ENCODE data around the gene ARFGEF3. TPM values are rescaled to one million over a fixed set of nuclear protein-coding genes. Genes with fewer than 3 reads are reported as not detected.

The ARFGEF3 gene
- total RNA-seq, 1 donor from 2014 or later = 0.47 TPM

- no peak overlapping the region for H3K27ac Mint-ChIP-seq
- no peaks in the 10 kb centered on the region for H3K4me1 Mint-ChIP-seq
- H3K9me3 Mint-ChIP-seq = no peaks in the 10 kb centered on the region
- no peak overlapping the region for H3K4me3 Mint-ChIP-seq
- H3K36me3 Mint-ChIP-seq (ENCODE audit: low read depth) = no peaks in the 10 kb centered on the region
- peaks cover 35% of the 10 kb centered on the region for H3K27me3 Mint-ChIP-seq
- intact Hi-C loops (cut with micrococcal nuclease) = no loop called here
- no peak for DNase-seq
Observed at GRCh38 chr6:138146544-138146943, 15.2 kb upstream of the ARFGEF3 start.

- H3K4me3 Mint-ChIP-seq = no peak overlapping the region
- H3K9me3 Mint-ChIP-seq = peaks cover 7% of the 10 kb centered on the region
- no peaks in the 10 kb centered on the region for H3K4me1 Mint-ChIP-seq
- no peaks in the 10 kb centered on the region for H3K36me3 Mint-ChIP-seq (ENCODE audit: low read depth)
- peaks cover 49% of the 10 kb centered on the region for H3K27me3 Mint-ChIP-seq
- H3K27ac Mint-ChIP-seq = no peak overlapping the region
- intact Hi-C loops (cut with micrococcal nuclease) = no loop called here
- DNase-seq = no peak
Observed at GRCh38 chr6:138155443-138155842, 6.3 kb upstream of the ARFGEF3 start.

GRCh38 chr6:138157986-138158638, 3.6 kb upstream of the ARFGEF3 start:
- no peak for DNase-seq
- Mint-ChIP-seq H3K4me3 (no peak overlapping the region), H3K27me3 (peaks cover 54% of the 10 kb centered on the region), H3K4me1 (peaks cover 14% of the 10 kb centered on the region), H3K36me3 (ENCODE audit: low read depth) (no peaks in the 10 kb centered on the region), H3K9me3 (peaks cover 5% of the 10 kb centered on the region), H3K27ac (no peak overlapping the region)
- intact Hi-C loops (cut with micrococcal nuclease) = no loop called here

DNA sequence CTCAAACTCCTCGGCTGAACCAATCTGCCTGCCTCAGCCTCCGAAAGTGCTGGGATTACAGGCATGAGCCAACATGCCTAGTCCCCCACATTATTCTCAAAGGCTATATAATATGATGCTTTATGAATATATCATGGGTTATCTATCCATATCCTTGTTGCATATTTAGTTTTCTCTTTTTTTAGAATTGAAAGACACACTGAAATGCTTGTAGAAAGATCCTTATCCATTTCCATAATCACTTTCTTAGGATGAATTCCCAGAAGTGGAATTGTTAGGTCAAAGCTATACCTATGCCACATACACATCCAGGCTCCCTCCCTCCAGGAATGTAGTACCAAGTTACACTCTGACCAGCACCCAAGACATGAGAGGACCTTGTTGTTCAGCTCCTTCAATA, 2.5 kb upstream of the ARFGEF3 start:
- peaks cover 60% of the 10 kb centered on the region for H3K27me3 Mint-ChIP-seq

GRCh38 chr6:138160329-138161087, 1.2 kb upstream of the ARFGEF3 start:
- Mint-ChIP-seq H3K27me3 (peaks cover 59% of the 10 kb centered on the region), H3K27ac (no peak overlapping the region)

More for the DNA sequence above, 2.5 kb upstream of the ARFGEF3 start:
- Mint-ChIP-seq H3K36me3 (ENCODE audit: low read depth) (no peaks in the 10 kb centered on the region), H3K4me1 (peaks cover 14% of the 10 kb centered on the region), H3K4me3 (no peak overlapping the region), H3K27ac (no peak overlapping the region), H3K9me3 (no peaks in the 10 kb centered on the region)
- DNase-seq = no peak
- intact Hi-C loops (cut with micrococcal nuclease) = no loop called here

DNA sequence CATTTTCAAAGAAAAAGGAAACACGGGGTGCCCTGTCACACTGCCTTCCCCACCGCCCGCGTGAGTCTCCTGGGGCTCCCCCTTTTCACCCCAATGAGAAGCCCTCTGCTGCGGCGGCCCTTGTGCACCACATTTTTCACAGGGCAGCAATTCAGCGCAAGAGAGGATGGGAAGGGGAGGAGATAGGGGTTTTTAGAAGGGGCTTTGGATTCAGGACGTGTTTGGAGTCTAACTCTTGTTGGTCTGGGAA, 726 bp upstream of the ARFGEF3 start:
- peaks cover 58% of the 10 kb centered on the region for H3K27me3 Mint-ChIP-seq
- intact Hi-C loops (cut with micrococcal nuclease) = loop anchor here (5.0 kb wide), 1 partner anchor 54 kb away; the partner anchor contains the start of gene PERP

More at GRCh38 chr6:138160329-138161087, 1.2 kb upstream of the ARFGEF3 start:
- no peaks in the 10 kb centered on the region for H3K9me3 Mint-ChIP-seq
- no peaks in the 10 kb centered on the region for H3K36me3 Mint-ChIP-seq (ENCODE audit: low read depth)
- no peak for DNase-seq
- intact Hi-C loops (cut with micrococcal nuclease) = loop anchor here (5.0 kb wide), 1 partner anchor 53 kb away; the partner anchor contains the start of gene PERP
- peak overlapping the region; percentile 72 for H3K4me3 Mint-ChIP-seq
- peaks cover 14% of the 10 kb centered on the region for H3K4me1 Mint-ChIP-seq

DNA sequence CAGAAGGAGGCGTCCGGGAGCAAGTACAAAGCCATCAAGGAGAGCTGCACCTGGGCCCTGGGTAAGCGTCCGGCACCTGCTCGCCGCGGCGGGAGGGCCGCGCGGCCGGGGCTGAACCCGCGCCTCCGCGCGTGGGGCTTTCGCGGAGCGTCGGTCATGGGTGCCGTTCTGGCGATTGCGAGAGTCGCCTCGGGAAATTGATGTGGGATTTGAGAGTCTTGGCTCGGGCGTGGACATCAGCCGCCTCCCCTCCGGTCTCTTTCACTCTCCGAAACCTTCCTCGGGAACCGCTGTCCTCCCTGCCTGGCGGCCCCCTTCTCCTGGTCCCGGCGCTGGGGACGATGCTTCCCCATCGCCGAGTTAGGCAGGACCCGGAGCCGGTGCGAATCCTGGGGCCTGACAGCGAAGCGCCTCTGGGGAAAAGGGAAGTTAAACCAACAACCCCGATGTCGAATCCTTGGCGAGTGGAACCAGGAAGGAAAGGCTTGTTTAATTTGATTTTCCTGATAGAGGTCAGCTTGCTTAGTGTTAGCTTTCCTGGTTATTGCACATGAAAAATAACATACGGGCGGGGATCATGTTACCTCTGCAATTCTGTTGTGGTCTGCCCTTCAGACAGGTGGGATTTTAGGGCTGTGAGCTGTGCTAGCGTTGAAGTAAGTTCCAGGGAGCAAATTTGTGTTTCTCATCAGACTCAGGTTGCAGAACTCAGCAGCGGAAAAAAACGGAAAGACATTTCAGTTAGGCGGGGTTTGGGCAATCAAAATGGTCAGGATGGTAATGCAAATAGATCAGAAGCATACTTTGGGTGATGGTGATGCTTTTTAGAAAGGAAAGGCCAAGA, 594 bp downstream of the ARFGEF3 start:
- H3K4me1 Mint-ChIP-seq = peaks cover 14% of the 10 kb centered on the region
- no peak for DNase-seq
- no peak overlapping the region for H3K27ac Mint-ChIP-seq
- intact Hi-C loops (cut with micrococcal nuclease) = loop anchor here (5.0 kb wide), 1 partner anchor 55 kb away; the partner anchor contains the start of gene PERP
- H3K36me3 Mint-ChIP-seq (ENCODE audit: low read depth) = no peaks in the 10 kb centered on the region
- no peaks in the 10 kb centered on the region for H3K9me3 Mint-ChIP-seq
- H3K4me3 Mint-ChIP-seq = peak overlapping the region; percentile 76
- peaks cover 61% of the 10 kb centered on the region for H3K27me3 Mint-ChIP-seq

More for the DNA sequence above, 726 bp upstream of the ARFGEF3 start:
- Mint-ChIP-seq H3K4me1 (peaks cover 14% of the 10 kb centered on the region), H3K27ac (no peak overlapping the region), H3K4me3 (peak overlapping the region; percentile 72), H3K9me3 (no peaks in the 10 kb centered on the region), H3K36me3 (ENCODE audit: low read depth) (no peaks in the 10 kb centered on the region)
- DNase-seq = peak; percentile 62

DNA sequence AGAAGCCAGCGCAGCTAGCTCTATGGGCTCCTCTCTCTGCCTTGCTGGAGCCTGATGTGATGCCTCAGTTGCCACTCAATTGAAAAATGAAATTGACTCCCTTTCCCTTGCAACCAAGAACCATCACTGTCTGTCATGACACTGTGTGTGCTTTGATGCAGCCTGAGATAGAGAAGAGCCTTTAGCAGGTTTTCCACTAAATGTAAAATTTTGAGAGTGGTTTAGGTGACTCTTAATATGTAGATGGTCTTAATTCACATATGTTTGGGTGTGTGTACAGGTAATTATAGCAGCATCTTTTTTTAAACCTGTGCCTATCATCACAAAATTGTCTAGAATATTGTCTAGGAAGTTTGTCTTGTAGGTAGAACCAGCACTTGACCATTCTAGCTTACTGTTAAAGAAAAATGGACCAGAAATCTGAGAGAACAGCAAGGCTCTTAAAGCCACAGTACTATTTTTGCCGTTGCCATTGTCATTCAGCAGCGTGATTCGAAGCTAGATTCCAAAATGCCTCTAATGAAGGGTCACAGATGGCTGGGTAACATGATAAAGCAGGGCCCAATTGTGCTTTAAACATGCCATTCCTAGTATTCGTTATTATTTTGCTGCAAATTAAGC, 1.3 kb downstream of the ARFGEF3 start:
- no peaks in the 10 kb centered on the region for H3K36me3 Mint-ChIP-seq (ENCODE audit: low read depth)
- H3K9me3 Mint-ChIP-seq = no peaks in the 10 kb centered on the region
- intact Hi-C loops (cut with micrococcal nuclease) = loop anchor here (5.0 kb wide), 1 partner anchor 56 kb away; the partner anchor contains the start of gene PERP
- H3K27ac Mint-ChIP-seq = no peak overlapping the region
- H3K27me3 Mint-ChIP-seq = peaks cover 64% of the 10 kb centered on the region
- peaks cover 14% of the 10 kb centered on the region for H3K4me1 Mint-ChIP-seq
- peak overlapping the region; percentile 76 for H3K4me3 Mint-ChIP-seq
- DNase-seq = no peak

GRCh38 chr6:138175596-138175995, 13.9 kb downstream of the ARFGEF3 start:
- peaks cover 27% of the 10 kb centered on the region for H3K27me3 Mint-ChIP-seq
- H3K9me3 Mint-ChIP-seq = peaks cover 19% of the 10 kb centered on the region
- no peak for DNase-seq
- peaks cover 2% of the 10 kb centered on the region for H3K36me3 Mint-ChIP-seq (ENCODE audit: low read depth)
- H3K27ac Mint-ChIP-seq = no peak overlapping the region
- intact Hi-C loops (cut with micrococcal nuclease) = no loop called here
- no peaks in the 10 kb centered on the region for H3K4me1 Mint-ChIP-seq
- no peak overlapping the region for H3K4me3 Mint-ChIP-seq

DNA sequence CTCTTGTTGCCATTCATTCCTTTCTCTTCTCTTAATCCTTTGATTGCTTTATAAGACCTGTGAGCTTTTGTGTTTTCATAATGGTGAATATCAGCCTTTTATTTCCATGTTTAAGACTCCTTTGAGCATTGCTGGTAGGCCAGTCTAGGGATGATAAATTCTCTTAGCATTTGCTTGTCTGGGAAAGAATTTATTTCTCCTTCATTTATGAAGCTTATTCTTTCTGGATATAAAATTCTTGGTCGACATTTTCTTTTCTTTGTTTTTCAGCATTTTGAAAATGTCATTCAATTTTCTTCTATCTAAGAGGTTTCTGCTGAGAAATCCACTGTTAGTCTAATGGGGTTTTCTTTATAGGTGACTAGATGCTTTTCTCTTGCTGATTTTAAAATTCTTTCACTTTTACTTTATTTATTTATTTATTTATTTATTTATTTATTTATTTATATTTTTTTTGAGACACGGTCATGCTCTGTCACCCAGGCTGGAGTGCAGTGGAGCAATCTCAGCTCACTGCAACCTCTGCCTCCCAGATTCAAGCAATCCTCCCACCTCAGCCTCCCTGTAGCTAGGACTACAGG, 15.0 kb downstream of the ARFGEF3 start:
- H3K27ac Mint-ChIP-seq = no peak overlapping the region
- intact Hi-C loops (cut with micrococcal nuclease) = no loop called here

DNA sequence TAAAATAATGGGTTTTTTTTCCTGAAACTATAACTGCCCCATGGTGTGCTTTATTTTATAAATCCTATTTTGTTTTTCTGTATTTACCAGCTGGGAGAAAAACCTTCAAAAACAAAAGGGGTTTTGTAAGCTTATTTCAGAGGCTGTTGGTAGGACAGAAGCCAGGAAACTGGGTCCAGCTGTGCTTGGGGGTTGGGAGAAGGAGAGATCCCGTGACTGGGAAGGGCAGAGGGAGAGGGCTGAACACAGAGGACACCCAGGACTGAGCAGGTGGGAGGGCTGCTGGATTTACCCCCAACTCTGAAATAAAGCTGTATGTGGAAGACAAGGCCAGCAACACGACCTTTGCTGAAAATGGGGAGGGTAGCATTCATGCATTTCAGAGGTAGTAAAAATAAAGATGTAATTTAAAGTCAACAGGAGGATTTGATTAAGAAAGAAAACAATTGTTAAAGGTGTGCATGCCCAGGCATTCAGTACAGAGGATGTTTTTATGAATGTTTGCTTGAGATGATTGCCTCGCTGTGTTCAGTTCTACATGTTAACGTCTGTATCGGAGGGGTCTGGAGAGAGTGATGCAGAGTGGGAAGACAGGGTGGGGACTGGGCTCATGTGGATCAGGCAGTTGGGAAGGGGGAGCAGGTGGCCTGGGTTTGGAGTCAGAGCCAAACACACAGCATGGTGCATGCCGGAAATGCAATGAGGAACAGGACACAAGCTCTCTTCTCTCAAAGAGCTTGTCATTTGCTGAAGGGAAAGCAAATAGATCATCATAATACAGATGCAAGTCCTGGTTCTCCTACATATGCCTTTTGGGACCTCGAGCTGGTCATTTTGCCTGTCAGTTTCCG, 21.4 kb downstream of the ARFGEF3 start:
- H3K4me3 Mint-ChIP-seq = no peak overlapping the region
- intact Hi-C loops (cut with micrococcal nuclease) = no loop called here
- H3K36me3 Mint-ChIP-seq (ENCODE audit: low read depth) = no peaks in the 10 kb centered on the region
- H3K9me3 Mint-ChIP-seq = peaks cover 8% of the 10 kb centered on the region
- no peak overlapping the region for H3K27ac Mint-ChIP-seq
- peaks cover 12% of the 10 kb centered on the region for H3K27me3 Mint-ChIP-seq
- no peak for DNase-seq
- no peaks in the 10 kb centered on the region for H3K4me1 Mint-ChIP-seq

More for the DNA sequence above, 15.0 kb downstream of the ARFGEF3 start:
- no peak for DNase-seq
- peaks cover 19% of the 10 kb centered on the region for H3K9me3 Mint-ChIP-seq
- no peak overlapping the region for H3K4me3 Mint-ChIP-seq
- no peaks in the 10 kb centered on the region for H3K4me1 Mint-ChIP-seq
- peaks cover 2% of the 10 kb centered on the region for H3K36me3 Mint-ChIP-seq (ENCODE audit: low read depth)
- peaks cover 30% of the 10 kb centered on the region for H3K27me3 Mint-ChIP-seq

GRCh38 chr6:138183790-138184134, 22.0 kb downstream of the ARFGEF3 start:
- intact Hi-C loops (cut with micrococcal nuclease) = no loop called here
- H3K36me3 Mint-ChIP-seq (ENCODE audit: low read depth) = no peaks in the 10 kb centered on the region
- H3K27ac Mint-ChIP-seq = no peak overlapping the region
- peaks cover 4% of the 10 kb centered on the region for H3K9me3 Mint-ChIP-seq
- DNase-seq = no peak
- H3K4me3 Mint-ChIP-seq = no peak overlapping the region
- H3K27me3 Mint-ChIP-seq = peaks cover 11% of the 10 kb centered on the region
- no peaks in the 10 kb centered on the region for H3K4me1 Mint-ChIP-seq

Measured in activated CD4-positive, alpha-beta T cell treated with anti-CD3 and anti-CD28 coated beads, Interleukin-2, amount 10 ng/mL, durations not matched to agents 24 days and 14 days (primary cell).